Left lung (tissue), 10 donors: Measurements from ENCODE around the gene AMZ1. TPM values are rescaled to one million over a fixed set of nuclear protein-coding genes. Genes with fewer than 3 reads are reported as not detected.

Source experiments
- ATAC-seq: fragments of 200-7000 bp; cut with Tn5 transposase; one replicate; pipeline ENCODE4 v1.9.1; 2020; ENCODE audit warnings: moderate library complexity
- DNase-seq, 4 donors: peaks; one replicate each; pipeline ENCODE4 v3.0.0-alpha.2; 2013 to 2020
- H3K27ac ChIP-seq, 2 donors: fragments of 200-600 bp; sonication (generic) in 1 of 2; one replicate each; pipeline versions ENCODE4 v1.5.0 to v1.8.0; 2020 to 2021
- H3K27me3 ChIP-seq, 2 donors: fragments of 200-600 bp; sonication (generic) in 1 of 2; one replicate each; pipeline versions ENCODE4 v1.5.0 to v1.8.0; 2020 to 2021
- H3K36me3 ChIP-seq, 2 donors: fragments of 200-600 bp; sonication (generic) in 1 of 2; one replicate each; pipeline versions ENCODE4 v1.5.0 to v1.8.0; 2020 to 2021
- H3K4me1 ChIP-seq, 2 donors: fragments of 200-600 bp; one replicate each; pipeline ENCODE4 v1.8.0; 2021
- H3K4me3 ChIP-seq, 2 donors: fragments of 200-600 bp; sonication (generic) in 1 of 2; one replicate each; pipeline versions ENCODE4 v1.5.0 to v1.8.0; 2020 to 2021; ENCODE audit warnings: mild to moderate bottlenecking in 1 of 2
- H3K9me3 ChIP-seq, 2 donors: fragments of 200-600 bp; sonication (generic) in 1 of 2; one replicate each; pipeline versions ENCODE4 v1.5.0 to v1.8.0; 2020 to 2021
- intact Hi-C, 2 donors: fragments of 100-400 bp; cut with DNase I; formaldehyde crosslinking; loops; one replicate each; pipeline versions ENCODE4 v1.11.2 to v1.14.2; 2022
- polyA plus RNA-seq, 6 donors: library from polyadenylated mRNA; unstranded; fragments of 120-200 nt; gene quantifications; one replicate each; pipeline ENCODE4 v1.2.1, GENCODE V29; 2013; ENCODE audit not compliant: insufficient read length in 6 of 6
- total RNA-seq, 2 donors: library from RNA; stranded (reverse); fragmentation: NEBNext Ultra II Directional; extraction: Animal tissue kit (Norgen Biotek cat#: 25700); gene quantifications; one replicate each; pipeline ENCODE4 v1.2.1, GENCODE V29; 2021
- TF ChIP-seq, protein P1 (sequence below), 2 donors: fragments of 200-600 bp; sonication (generic) in 1 of 2; IDR thresholded peaks; one replicate each; pipeline versions ENCODE4 v1.5.0 to v1.8.0; 2021; ENCODE audit warnings: antibody characterized with exemption in 2 of 2
- donor health status: DM: no; HTN: yes; CAD: no.
- donor health status: DM: no; HTN: no; CAD: no.

Gene AMZ1
- total and polyA plus RNA-seq, 8 donors: 0.13 to 1.7 (median 0.71) TPM

DNA sequence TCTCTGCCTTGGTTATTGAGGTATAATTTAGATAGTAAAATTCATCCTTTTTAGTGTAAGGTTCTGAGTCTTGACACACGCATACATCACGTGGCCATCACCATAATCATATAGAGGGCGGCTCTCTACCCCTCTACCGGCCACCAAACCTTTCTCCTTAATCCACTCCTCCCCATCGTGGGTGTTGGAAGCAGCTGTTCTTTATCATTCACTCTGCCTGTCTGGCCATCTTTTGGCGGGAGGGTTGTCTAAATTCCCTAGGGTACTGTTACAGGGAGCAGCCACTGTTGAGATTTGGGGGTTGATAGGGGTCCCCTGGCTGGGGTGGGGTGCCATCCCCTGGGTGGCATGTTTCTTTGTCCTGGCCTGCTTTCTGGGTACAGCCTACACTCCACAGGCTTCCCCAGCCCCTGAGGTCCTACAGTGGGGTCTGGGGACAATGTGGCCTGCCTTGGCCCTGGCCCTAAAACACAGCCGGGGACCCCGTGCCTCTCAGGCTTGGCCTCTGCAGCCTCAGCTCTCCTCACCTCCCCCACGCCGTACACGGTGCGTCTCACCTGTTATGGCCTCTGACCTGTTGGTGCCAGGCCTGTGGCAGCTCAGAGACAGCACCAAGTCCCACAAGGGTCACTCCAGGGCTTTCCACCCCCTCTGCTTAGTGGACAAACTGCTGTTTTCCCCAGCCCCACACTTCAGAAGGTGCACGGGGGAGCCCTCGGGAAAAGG, 17.5 kb downstream of the AMZ1 start:
- TF ChIP-seq, protein P1, sequence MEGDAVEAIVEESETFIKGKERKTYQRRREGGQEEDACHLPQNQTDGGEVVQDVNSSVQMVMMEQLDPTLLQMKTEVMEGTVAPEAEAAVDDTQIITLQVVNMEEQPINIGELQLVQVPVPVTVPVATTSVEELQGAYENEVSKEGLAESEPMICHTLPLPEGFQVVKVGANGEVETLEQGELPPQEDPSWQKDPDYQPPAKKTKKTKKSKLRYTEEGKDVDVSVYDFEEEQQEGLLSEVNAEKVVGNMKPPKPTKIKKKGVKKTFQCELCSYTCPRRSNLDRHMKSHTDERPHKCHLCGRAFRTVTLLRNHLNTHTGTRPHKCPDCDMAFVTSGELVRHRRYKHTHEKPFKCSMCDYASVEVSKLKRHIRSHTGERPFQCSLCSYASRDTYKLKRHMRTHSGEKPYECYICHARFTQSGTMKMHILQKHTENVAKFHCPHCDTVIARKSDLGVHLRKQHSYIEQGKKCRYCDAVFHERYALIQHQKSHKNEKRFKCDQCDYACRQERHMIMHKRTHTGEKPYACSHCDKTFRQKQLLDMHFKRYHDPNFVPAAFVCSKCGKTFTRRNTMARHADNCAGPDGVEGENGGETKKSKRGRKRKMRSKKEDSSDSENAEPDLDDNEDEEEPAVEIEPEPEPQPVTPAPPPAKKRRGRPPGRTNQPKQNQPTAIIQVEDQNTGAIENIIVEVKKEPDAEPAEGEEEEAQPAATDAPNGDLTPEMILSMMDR (IDR thresholded peaks at IDR 0.05): no peak
- intact Hi-C loops: no loop called here

DNA sequence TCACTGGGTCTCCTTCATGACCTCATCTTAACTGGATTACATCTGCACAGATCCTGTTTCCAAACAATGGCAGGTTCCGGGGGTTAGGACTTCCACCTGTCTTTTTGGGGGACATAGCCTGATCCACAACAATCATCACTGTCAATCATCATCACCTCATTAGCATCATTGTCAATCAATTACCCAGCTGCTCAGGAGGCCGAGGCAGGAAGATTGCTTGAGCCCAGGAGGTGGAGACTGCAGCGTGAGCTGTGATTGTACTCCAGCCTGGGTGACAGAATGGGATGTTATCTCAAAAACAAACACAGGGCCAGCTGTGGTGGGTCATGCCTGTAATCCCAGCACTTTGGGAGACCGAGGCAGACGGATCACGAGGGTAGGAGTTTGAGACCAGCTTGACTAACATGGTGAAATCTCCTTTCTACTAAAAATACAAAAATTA, 18.7 kb downstream of the AMZ1 start:
- Histone ChIP-seq H3K4me1 (peaks cover 0 to 20% of the 10 kb centered on the region in 2 donors), H3K27ac (no peak overlapping the region), H3K4me3 (no peak overlapping the region), H3K36me3 (no peaks in the 10 kb centered on the region), H3K9me3 (no peaks in the 10 kb centered on the region), H3K27me3 (peaks cover 0 to 15% of the 10 kb centered on the region in 2 donors)
- DNase-seq: no peak
- TF ChIP-seq, protein P1 (IDR thresholded peaks at IDR 0.05): no peak
- intact Hi-C loops: no loop called here
- no peak for ATAC-seq

More for the DNA sequence above, 17.5 kb downstream of the AMZ1 start:
- peaks cover 0 to 9% of the 10 kb centered on the region in 2 donors for H3K4me1 ChIP-seq
- DNase-seq: peak in 1 of 4 donors; percentile 57
- no peak for ATAC-seq
- no peak overlapping the region for H3K27ac ChIP-seq
- peaks cover 0 to 15% of the 10 kb centered on the region in 2 donors for H3K27me3 ChIP-seq
- H3K36me3 ChIP-seq: no peaks in the 10 kb centered on the region
- H3K4me3 ChIP-seq: no peak overlapping the region
- H3K9me3 ChIP-seq: no peaks in the 10 kb centered on the region

DNA sequence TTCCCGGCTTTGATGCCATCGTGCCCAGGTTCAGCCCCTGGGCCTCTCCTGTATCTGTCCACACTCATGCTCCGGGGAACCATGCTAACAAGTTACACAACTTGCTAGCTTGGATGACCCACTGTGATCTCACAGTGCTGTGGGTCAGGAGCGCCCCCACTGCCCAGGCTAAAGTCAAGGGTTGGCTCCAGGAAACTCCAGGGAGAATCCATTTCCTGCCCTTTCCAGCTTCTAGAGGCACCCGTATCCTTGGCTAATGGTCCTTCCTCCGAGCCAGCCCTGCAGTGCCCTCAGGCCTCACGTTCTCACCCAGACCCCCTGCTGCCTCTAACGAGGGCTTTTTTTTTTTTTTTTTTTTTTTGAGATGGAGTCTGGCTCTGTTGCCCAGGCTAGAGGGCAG, 19.5 kb downstream of the AMZ1 start:
- ATAC-seq (no peak), DNase-seq (no peak)
- Histone ChIP-seq H3K27ac (no peak overlapping the region), H3K4me3 (no peak overlapping the region), H3K36me3 (no peaks in the 10 kb centered on the region), H3K27me3 (peaks cover 0 to 15% of the 10 kb centered on the region in 2 donors), H3K9me3 (no peaks in the 10 kb centered on the region), H3K4me1 (peaks cover 0 to 20% of the 10 kb centered on the region in 2 donors)
- TF ChIP-seq, protein P1 (IDR thresholded peaks at IDR 0.05): no peak
- intact Hi-C loops: no loop called here

DNA sequence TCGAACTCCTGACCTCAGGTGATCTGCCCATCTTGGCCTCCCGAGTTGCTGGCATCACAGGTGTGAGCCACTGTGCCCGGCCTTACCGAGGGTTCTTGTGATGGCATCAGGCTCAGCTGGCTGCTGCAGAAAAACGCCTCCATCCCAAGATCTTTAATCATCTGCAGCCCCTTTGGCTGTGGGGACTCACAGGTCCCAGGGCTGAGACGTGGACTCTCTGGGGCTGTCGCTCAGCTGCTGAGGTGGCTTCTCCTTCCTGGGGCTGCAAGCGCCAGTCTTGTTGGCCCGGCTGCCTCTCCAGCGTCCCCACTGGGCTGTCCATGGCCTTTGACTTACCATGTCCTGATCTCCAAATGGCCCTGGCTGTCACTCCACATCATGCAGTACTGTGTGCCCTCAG, 20.0 kb downstream of the AMZ1 start:
- peak in 1 of 4 donors; percentile 59 for DNase-seq
- ATAC-seq: no peak
- peaks cover 0 to 15% of the 10 kb centered on the region in 2 donors for H3K27me3 ChIP-seq
- no peaks in the 10 kb centered on the region for H3K36me3 ChIP-seq
- TF ChIP-seq, protein P1 (IDR thresholded peaks at IDR 0.05): no peak
- H3K27ac ChIP-seq: no peak overlapping the region
- H3K4me3 ChIP-seq: no peak overlapping the region
- H3K4me1 ChIP-seq: peaks cover 0 to 20% of the 10 kb centered on the region in 2 donors
- H3K9me3 ChIP-seq: no peaks in the 10 kb centered on the region
- intact Hi-C loops: no loop called here

DNA sequence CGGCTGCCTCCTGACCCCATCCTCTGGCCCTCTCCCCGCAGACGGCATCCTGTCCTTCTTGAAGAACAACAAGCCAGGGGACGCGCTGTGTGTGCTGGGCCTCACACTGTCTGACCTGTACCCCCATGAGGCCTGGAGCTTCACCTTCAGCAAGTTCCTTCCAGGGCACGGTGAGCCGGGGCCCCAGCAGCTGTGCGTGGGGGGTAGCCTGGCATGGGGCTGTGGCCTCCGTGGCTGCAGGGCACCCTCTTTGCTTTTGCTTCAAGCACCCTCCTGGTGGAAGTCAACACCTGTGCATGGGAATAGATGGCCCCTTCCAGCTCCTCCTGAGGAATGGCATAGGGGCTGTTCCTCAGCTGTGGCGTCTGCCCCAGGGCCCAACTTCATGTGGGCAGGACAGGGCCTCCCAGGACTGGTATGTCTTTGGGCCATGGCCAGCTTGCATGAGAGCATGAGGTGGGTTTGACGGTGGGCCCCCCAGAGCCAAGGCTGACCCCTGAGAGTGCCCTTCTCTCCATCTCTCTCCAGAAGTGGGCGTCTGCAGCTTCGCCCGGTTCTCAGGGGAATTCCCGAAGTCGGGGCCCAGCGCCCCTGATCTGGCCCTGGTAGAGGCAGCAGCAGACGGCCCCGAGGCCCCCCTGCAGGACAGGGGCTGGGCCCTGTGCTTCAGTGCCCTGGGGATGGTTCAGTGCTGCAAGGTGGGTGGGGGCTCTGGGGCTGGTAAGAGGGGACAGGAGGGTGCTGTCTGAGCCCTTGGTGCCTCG, 20.7 kb downstream of the AMZ1 start:
- H3K27ac ChIP-seq: no peak overlapping the region
- no peak for ATAC-seq
- peak in 1 of 4 donors; percentile 52 for DNase-seq
- no peaks in the 10 kb centered on the region for H3K9me3 ChIP-seq
- peaks cover 0 to 15% of the 10 kb centered on the region in 2 donors for H3K27me3 ChIP-seq
- no peaks in the 10 kb centered on the region for H3K36me3 ChIP-seq
- intact Hi-C loops: no loop called here
- peaks cover 0 to 20% of the 10 kb centered on the region in 2 donors for H3K4me1 ChIP-seq
- H3K4me3 ChIP-seq: no peak overlapping the region
- TF ChIP-seq, protein P1 (IDR thresholded peaks at IDR 0.05): no peak
